ENCODE measurements around the gene SETD2.

Gene SETD2

GRCh38 chr3:47014036-47014435, 149.9 kb downstream of the SETD2 start:
- H2BK15ac ChIP-seq (replicated peaks; ENCODE audit: low read depth), result no peak overlapping the region
- H3K79me1 ChIP-seq (ENCODE audit: low read length), result no peaks in the 10 kb centered on the region
- H3K79me2 ChIP-seq (ENCODE audit: control insufficient read depth, insufficient read depth, low read length), result no peaks in the 10 kb centered on the region
- no peak overlapping the region for H3K18ac ChIP-seq (ENCODE audit: low read length)
- peaks cover 3% of the 10 kb centered on the region for H3K36me3 ChIP-seq (ENCODE audit: control insufficient read depth, insufficient read depth, low read length)
- no peak overlapping the region for H3K9ac ChIP-seq (ENCODE audit: low read length)
- no peak for DNase-seq
- H2AK5ac ChIP-seq (ENCODE audit: low read length), result no peak overlapping the region
- no peak overlapping the region for H2BK5ac ChIP-seq (ENCODE audit: low read length)
- H3K27ac ChIP-seq (ENCODE audit: low read depth, low read length), result no peak overlapping the region
- H3K4ac ChIP-seq (ENCODE audit: low read depth, low read length), result no peak overlapping the region
- no peak overlapping the region for H2BK120ac ChIP-seq (ENCODE audit: low read depth, low read length)
- no peaks in the 10 kb centered on the region for H3K4me1 ChIP-seq (ENCODE audit: control insufficient read depth, low read depth, low read length)
- no peak overlapping the region for H4K5ac ChIP-seq (ENCODE audit: low read length)
- no peak overlapping the region for H3K56ac ChIP-seq (ENCODE audit: low read length)
- no peaks in the 10 kb centered on the region for H3K27me3 ChIP-seq (ENCODE audit: insufficient read depth, low read length, poor library complexity)
- H4K8ac ChIP-seq (ENCODE audit: low read depth, low read length), result no peak overlapping the region
- H3K4me3 ChIP-seq (ENCODE audit: low read length), result no peak overlapping the region
- H3K4me2 ChIP-seq (ENCODE audit: low read length), result no peak overlapping the region
- H3K23ac ChIP-seq (ENCODE audit: low read length), result no peak overlapping the region

GRCh38 chr3:47013231-47013630, 150.7 kb downstream of the SETD2 start:
- H2BK120ac ChIP-seq (ENCODE audit: low read depth, low read length), result no peak overlapping the region
- H3K79me2 ChIP-seq (ENCODE audit: control insufficient read depth, insufficient read depth, low read length), result no peaks in the 10 kb centered on the region
- no peak overlapping the region for H2BK5ac ChIP-seq (ENCODE audit: low read length)
- peaks cover 3% of the 10 kb centered on the region for H3K36me3 ChIP-seq (ENCODE audit: control insufficient read depth, insufficient read depth, low read length)
- H3K27me3 ChIP-seq (ENCODE audit: insufficient read depth, low read length, poor library complexity), result no peaks in the 10 kb centered on the region
- H3K56ac ChIP-seq (ENCODE audit: low read length), result no peak overlapping the region
- no peak overlapping the region for H2AK5ac ChIP-seq (ENCODE audit: low read length)
- no peak overlapping the region for H4K8ac ChIP-seq (ENCODE audit: low read depth, low read length)
- H3K4me2 ChIP-seq (ENCODE audit: low read length), result no peak overlapping the region
- H3K27ac ChIP-seq (ENCODE audit: low read depth, low read length), result no peak overlapping the region
- no peaks in the 10 kb centered on the region for H3K79me1 ChIP-seq (ENCODE audit: low read length)
- H3K18ac ChIP-seq (ENCODE audit: low read length), result no peak overlapping the region
- no peak for DNase-seq
- no peak overlapping the region for H3K23ac ChIP-seq (ENCODE audit: low read length)
- no peak overlapping the region for H3K9ac ChIP-seq (ENCODE audit: low read length)
- H3K4me3 ChIP-seq (ENCODE audit: low read length), result no peak overlapping the region
- no peaks in the 10 kb centered on the region for H3K4me1 ChIP-seq (ENCODE audit: control insufficient read depth, low read depth, low read length)
- WGBS (ENCODE audit: extremely low coverage, insufficient coverage, low lambda C conversion rate), result no CpG with 5 or more reads among the region's 3 CpGs
- H4K5ac ChIP-seq (ENCODE audit: low read length), result no peak overlapping the region
- H3K4ac ChIP-seq (ENCODE audit: low read depth, low read length), result no peak overlapping the region
- H2BK15ac ChIP-seq (replicated peaks; ENCODE audit: low read depth), result no peak overlapping the region

GRCh38 chr3:47012342-47013230, 151.3 kb downstream of the SETD2 start:
- Histone ChIP-seq H2BK5ac (ENCODE audit: low read length) (no peak overlapping the region), H3K4me2 (ENCODE audit: low read length) (no peak overlapping the region), H3K4me1 (ENCODE audit: control insufficient read depth, low read depth, low read length) (no peaks in the 10 kb centered on the region), H3K23ac (ENCODE audit: low read length) (no peak overlapping the region), H4K8ac (ENCODE audit: low read depth, low read length) (no peak overlapping the region), H3K79me2 (ENCODE audit: control insufficient read depth, insufficient read depth, low read length) (no peaks in the 10 kb centered on the region), H3K9ac (ENCODE audit: low read length) (no peak overlapping the region), H2BK15ac (replicated peaks; ENCODE audit: low read depth) (no peak overlapping the region), H2AK5ac (ENCODE audit: low read length) (no peak overlapping the region), H3K18ac (ENCODE audit: low read length) (no peak overlapping the region), H3K36me3 (ENCODE audit: control insufficient read depth, insufficient read depth, low read length) (peaks cover 3% of the 10 kb centered on the region), H3K27ac (ENCODE audit: low read depth, low read length) (no peak overlapping the region), H3K56ac (ENCODE audit: low read length) (no peak overlapping the region), H2BK120ac (ENCODE audit: low read depth, low read length) (no peak overlapping the region), H3K4ac (ENCODE audit: low read depth, low read length) (no peak overlapping the region), H3K27me3 (ENCODE audit: insufficient read depth, low read length, poor library complexity) (no peaks in the 10 kb centered on the region), H3K4me3 (ENCODE audit: low read length) (no peak overlapping the region), H3K79me1 (ENCODE audit: low read length) (no peaks in the 10 kb centered on the region), H4K5ac (ENCODE audit: low read length) (no peak overlapping the region)
- WGBS (ENCODE audit: extremely low coverage, insufficient coverage, low lambda C conversion rate), result no CpG with 5 or more reads among the region's 10 CpGs
- no peak for DNase-seq

- Histone ChIP-seq H3K9ac (ENCODE audit: low read length) (no peak overlapping the region), H3K79me2 (ENCODE audit: control insufficient read depth, insufficient read depth, low read length) (no peaks in the 10 kb centered on the region), H3K4me3 (ENCODE audit: low read length) (no peak overlapping the region), H3K4ac (ENCODE audit: low read depth, low read length) (no peak overlapping the region), H2BK15ac (replicated peaks; ENCODE audit: low read depth) (no peak overlapping the region), H4K8ac (ENCODE audit: low read depth, low read length) (no peak overlapping the region), H2BK120ac (ENCODE audit: low read depth, low read length) (no peak overlapping the region), H3K4me1 (ENCODE audit: control insufficient read depth, low read depth, low read length) (no peaks in the 10 kb centered on the region), H3K27ac (ENCODE audit: low read depth, low read length) (no peak overlapping the region), H4K5ac (ENCODE audit: low read length) (no peak overlapping the region), H2BK5ac (ENCODE audit: low read length) (no peak overlapping the region), H3K36me3 (ENCODE audit: control insufficient read depth, insufficient read depth, low read length) (no peaks in the 10 kb centered on the region), H3K79me1 (ENCODE audit: low read length) (no peaks in the 10 kb centered on the region), H3K23ac (ENCODE audit: low read length) (no peak overlapping the region), H3K56ac (ENCODE audit: low read length) (no peak overlapping the region), H3K27me3 (ENCODE audit: insufficient read depth, low read length, poor library complexity) (no peaks in the 10 kb centered on the region), H3K18ac (ENCODE audit: low read length) (no peak overlapping the region), H3K4me2 (ENCODE audit: low read length) (no peak overlapping the region), H2AK5ac (ENCODE audit: low read length) (no peak overlapping the region)
- no CpG with 5 or more reads among the region's 6 CpGs for WGBS (ENCODE audit: extremely low coverage, insufficient coverage, low lambda C conversion rate)
- no peak for DNase-seq
These were observed 152.5 kb downstream of the SETD2 start for GRCh38 chr3:47011371-47011770.

DNA sequence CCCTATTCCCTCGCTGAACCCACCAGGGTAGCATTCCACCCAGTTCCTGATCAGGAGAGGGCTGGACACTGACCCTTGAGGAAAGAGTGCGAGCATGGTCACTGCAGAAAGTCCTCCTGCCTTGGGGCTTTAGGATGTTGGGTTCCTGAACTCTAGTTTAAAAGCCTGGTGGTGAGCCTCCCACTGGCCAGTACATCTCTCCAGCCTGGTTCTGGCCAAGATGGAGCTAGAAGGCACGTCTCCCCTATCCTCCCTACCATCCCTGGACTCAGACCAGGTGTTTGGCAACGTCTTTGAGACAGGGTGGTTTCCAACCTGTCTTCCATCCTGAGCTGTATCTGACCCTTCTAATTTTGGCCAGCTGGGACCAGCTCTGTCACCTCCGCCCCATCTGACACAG, 153.0 kb downstream of the SETD2 start:
- Histone ChIP-seq H3K27me3 (ENCODE audit: insufficient read depth, low read length, poor library complexity) (no peaks in the 10 kb centered on the region), H4K5ac (ENCODE audit: low read length) (no peak overlapping the region), H3K79me2 (ENCODE audit: control insufficient read depth, insufficient read depth, low read length) (no peaks in the 10 kb centered on the region), H3K4me1 (ENCODE audit: control insufficient read depth, low read depth, low read length) (no peaks in the 10 kb centered on the region), H2BK15ac (replicated peaks; ENCODE audit: low read depth) (no peak overlapping the region), H3K9ac (ENCODE audit: low read length) (no peak overlapping the region), H3K79me1 (ENCODE audit: low read length) (no peaks in the 10 kb centered on the region), H2BK120ac (ENCODE audit: low read depth, low read length) (no peak overlapping the region), H3K56ac (ENCODE audit: low read length) (no peak overlapping the region), H4K8ac (ENCODE audit: low read depth, low read length) (no peak overlapping the region), H3K4me3 (ENCODE audit: low read length) (no peak overlapping the region), H2AK5ac (ENCODE audit: low read length) (no peak overlapping the region), H3K4me2 (ENCODE audit: low read length) (no peak overlapping the region), H3K36me3 (ENCODE audit: control insufficient read depth, insufficient read depth, low read length) (no peaks in the 10 kb centered on the region), H3K18ac (ENCODE audit: low read length) (no peak overlapping the region), H3K23ac (ENCODE audit: low read length) (no peak overlapping the region), H3K27ac (ENCODE audit: low read depth, low read length) (no peak overlapping the region), H3K4ac (ENCODE audit: low read depth, low read length) (no peak overlapping the region), H2BK5ac (ENCODE audit: low read length) (no peak overlapping the region)
- DNase-seq, result no peak
- WGBS (ENCODE audit: extremely low coverage, insufficient coverage, low lambda C conversion rate), result no CpG with 5 or more reads among the region's 5 CpGs

Measured in mesendoderm (in vitro differentiated cells).